ENCODE data around the gene CHST9.

Gene CHST9

GRCh38 chr18:27008575-27008974 lies 176.5 kb downstream of the CHST9 start:
- no peak for DNase-seq (ENCODE audit: low read depth)
- H3K4me3 ChIP-seq (ENCODE audit: low read depth, low read length), result no peak overlapping the region
- TF ChIP-seq CTCF (conservative IDR thresholded peaks at IDR 0.05; ENCODE audit: low read depth, low read length), result no peak

- no peak for DNase-seq (ENCODE audit: low read depth)
- no peak for TF ChIP-seq CTCF (conservative IDR thresholded peaks at IDR 0.05; ENCODE audit: low read depth, low read length)
- H3K4me3 ChIP-seq (ENCODE audit: low read depth, low read length), result no peak overlapping the region
Observed at GRCh38 chr18:27007880-27008279, 177.2 kb downstream of the CHST9 start.

GRCh38 chr18:27005589-27005988 lies 179.5 kb downstream of the CHST9 start:
- peak; percentile 54 for TF ChIP-seq CTCF (conservative IDR thresholded peaks at IDR 0.05; ENCODE audit: low read depth, low read length)
- no peak overlapping the region for H3K4me3 ChIP-seq (ENCODE audit: low read depth, low read length)

GRCh38 chr18:27004056-27004829 lies 180.9 kb downstream of the CHST9 start:
- peak; percentile 50 for TF ChIP-seq CTCF (conservative IDR thresholded peaks at IDR 0.05; ENCODE audit: low read depth, low read length)
- DNase-seq (ENCODE audit: low read depth), result peak; percentile 34
- no peak overlapping the region for H3K4me3 ChIP-seq (ENCODE audit: low read depth, low read length)

More at GRCh38 chr18:27005589-27005988, 179.5 kb downstream of the CHST9 start:
- DNase-seq (ENCODE audit: low read depth), result peak; percentile 24

GRCh38 chr18:26999797-27000196 lies 185.3 kb downstream of the CHST9 start:
- no peak for DNase-seq (ENCODE audit: low read depth)
- no peak overlapping the region for H3K4me3 ChIP-seq (ENCODE audit: low read depth, low read length)
- no peak for TF ChIP-seq CTCF (conservative IDR thresholded peaks at IDR 0.05; ENCODE audit: low read depth, low read length)

GRCh38 chr18:26993568-26993967 lies 191.5 kb downstream of the CHST9 start:
- H3K4me3 ChIP-seq (ENCODE audit: low read depth, low read length), result no peak overlapping the region
- no peak for TF ChIP-seq CTCF (conservative IDR thresholded peaks at IDR 0.05; ENCODE audit: low read depth, low read length)
- no peak for DNase-seq (ENCODE audit: low read depth)

- no peak for TF ChIP-seq CTCF (conservative IDR thresholded peaks at IDR 0.05; ENCODE audit: low read depth, low read length)
- DNase-seq (ENCODE audit: low read depth), result no peak
- no peak overlapping the region for H3K4me3 ChIP-seq (ENCODE audit: low read depth, low read length)
Observed at GRCh38 chr18:26992926-26993325, 192.2 kb downstream of the CHST9 start.

Measured in choroid plexus epithelial cell (primary cell).